ENCODE data around the gene LONP2. TPM values are rescaled to one million over a fixed set of nuclear protein-coding genes. Genes with fewer than 3 reads are reported as not detected.
A peak's percentile ranks its signal among the peaks of the same experiment; 100 is the strongest.

LONP2 gene
- polyA plus RNA-seq, 1 donor from 2014 or later: 38.6 TPM

DNA sequence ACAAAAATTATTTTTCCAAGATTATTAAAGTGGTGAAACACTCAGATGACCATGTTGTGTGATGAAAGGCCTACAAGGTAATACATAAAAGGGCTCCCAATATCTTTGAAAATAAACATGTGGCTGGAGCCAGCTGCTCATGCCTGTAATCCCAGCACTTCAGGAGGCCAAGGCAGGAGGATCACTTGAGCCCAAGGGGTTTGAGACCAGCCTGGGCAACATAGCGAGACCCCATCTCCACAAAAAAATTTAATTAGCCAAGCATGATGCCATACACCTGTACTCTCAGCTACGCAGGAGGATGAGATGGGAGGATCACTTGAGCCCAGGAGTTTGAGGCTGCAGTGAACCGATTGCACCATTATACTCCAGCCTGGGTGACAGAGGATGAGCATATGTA lies 114.3 kb downstream of the LONP2 start:
- Histone ChIP-seq H3K9me2 (ENCODE audit: insufficient read depth, low read length) (no peaks in the 10 kb centered on the region), H4K20me1 (ENCODE audit: insufficient read depth) (peaks cover 11% of the 10 kb centered on the region), H3K4me2 (ENCODE audit: low read length) (no peak overlapping the region), H3K79me2 (replicated peaks; ENCODE audit: insufficient read depth, low read length) (peaks cover 62% of the 10 kb centered on the region), H3K4me3 (ENCODE audit: low read length) (no peak overlapping the region), H3K36me3 (ENCODE audit: insufficient read depth, low read length) (peaks cover 12% of the 10 kb centered on the region), H3K27me3 (ENCODE audit: insufficient read depth, low read depth, low read length) (no peaks in the 10 kb centered on the region), H3F3A (ENCODE audit: insufficient read depth, low read length, poor library complexity, severe bottlenecking) (no peaks in the 10 kb centered on the region), H3K9me3 (ENCODE audit: low read length) (no peaks in the 10 kb centered on the region), H3K9ac (ENCODE audit: low read length) (no peak overlapping the region), H2AFZ (ENCODE audit: low read depth, low read length) (no peak overlapping the region), H3K27ac (ENCODE audit: low read length) (no peak overlapping the region)
- TF ChIP-seq, protein P1, sequence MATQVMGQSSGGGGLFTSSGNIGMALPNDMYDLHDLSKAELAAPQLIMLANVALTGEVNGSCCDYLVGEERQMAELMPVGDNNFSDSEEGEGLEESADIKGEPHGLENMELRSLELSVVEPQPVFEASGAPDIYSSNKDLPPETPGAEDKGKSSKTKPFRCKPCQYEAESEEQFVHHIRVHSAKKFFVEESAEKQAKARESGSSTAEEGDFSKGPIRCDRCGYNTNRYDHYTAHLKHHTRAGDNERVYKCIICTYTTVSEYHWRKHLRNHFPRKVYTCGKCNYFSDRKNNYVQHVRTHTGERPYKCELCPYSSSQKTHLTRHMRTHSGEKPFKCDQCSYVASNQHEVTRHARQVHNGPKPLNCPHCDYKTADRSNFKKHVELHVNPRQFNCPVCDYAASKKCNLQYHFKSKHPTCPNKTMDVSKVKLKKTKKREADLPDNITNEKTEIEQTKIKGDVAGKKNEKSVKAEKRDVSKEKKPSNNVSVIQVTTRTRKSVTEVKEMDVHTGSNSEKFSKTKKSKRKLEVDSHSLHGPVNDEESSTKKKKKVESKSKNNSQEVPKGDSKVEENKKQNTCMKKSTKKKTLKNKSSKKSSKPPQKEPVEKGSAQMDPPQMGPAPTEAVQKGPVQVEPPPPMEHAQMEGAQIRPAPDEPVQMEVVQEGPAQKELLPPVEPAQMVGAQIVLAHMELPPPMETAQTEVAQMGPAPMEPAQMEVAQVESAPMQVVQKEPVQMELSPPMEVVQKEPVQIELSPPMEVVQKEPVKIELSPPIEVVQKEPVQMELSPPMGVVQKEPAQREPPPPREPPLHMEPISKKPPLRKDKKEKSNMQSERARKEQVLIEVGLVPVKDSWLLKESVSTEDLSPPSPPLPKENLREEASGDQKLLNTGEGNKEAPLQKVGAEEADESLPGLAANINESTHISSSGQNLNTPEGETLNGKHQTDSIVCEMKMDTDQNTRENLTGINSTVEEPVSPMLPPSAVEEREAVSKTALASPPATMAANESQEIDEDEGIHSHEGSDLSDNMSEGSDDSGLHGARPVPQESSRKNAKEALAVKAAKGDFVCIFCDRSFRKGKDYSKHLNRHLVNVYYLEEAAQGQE (IDR thresholded peaks at IDR 0.05; ENCODE audit: borderline replicate concordance): no peak
- TF ChIP-seq POLR2AphosphoS5 (IDR thresholded peaks at IDR 0.05) (peak; percentile 0), SMC3 (conservative IDR thresholded peaks at IDR 0.05; ENCODE audit: poor library complexity) (no peak)
- TF ChIP-seq, protein P2, sequence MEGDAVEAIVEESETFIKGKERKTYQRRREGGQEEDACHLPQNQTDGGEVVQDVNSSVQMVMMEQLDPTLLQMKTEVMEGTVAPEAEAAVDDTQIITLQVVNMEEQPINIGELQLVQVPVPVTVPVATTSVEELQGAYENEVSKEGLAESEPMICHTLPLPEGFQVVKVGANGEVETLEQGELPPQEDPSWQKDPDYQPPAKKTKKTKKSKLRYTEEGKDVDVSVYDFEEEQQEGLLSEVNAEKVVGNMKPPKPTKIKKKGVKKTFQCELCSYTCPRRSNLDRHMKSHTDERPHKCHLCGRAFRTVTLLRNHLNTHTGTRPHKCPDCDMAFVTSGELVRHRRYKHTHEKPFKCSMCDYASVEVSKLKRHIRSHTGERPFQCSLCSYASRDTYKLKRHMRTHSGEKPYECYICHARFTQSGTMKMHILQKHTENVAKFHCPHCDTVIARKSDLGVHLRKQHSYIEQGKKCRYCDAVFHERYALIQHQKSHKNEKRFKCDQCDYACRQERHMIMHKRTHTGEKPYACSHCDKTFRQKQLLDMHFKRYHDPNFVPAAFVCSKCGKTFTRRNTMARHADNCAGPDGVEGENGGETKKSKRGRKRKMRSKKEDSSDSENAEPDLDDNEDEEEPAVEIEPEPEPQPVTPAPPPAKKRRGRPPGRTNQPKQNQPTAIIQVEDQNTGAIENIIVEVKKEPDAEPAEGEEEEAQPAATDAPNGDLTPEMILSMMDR (IDR thresholded peaks at IDR 0.05; ENCODE audit: poor library complexity, severe bottlenecking): no peak

DNA sequence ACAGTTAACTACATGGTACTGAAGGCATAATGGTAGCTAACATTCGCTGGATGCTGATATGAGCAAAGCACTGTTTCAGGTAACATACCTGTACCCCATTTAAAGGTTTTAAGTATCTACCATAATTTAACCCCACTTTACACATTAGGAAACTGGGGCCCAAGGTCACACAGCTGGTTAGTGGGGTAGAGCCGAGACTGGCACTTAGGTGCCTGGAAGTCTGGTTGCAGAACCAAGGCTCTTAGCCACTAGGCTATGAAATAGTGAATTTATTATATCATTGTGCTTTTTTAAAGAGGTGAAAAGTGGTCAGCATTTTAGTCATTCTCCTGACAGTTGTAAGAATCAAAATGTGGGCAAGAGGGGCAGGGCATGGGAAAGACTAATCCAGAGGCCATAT lies 115.9 kb downstream of the LONP2 start:
- H3K36me3 ChIP-seq (ENCODE audit: insufficient read depth, low read length): peaks cover 10% of the 10 kb centered on the region
- no peaks in the 10 kb centered on the region for H3F3A ChIP-seq (ENCODE audit: insufficient read depth, low read length, poor library complexity, severe bottlenecking)
- TF ChIP-seq MXI1 (conservative IDR thresholded peaks at IDR 0.05; ENCODE audit: poor library complexity, severe bottlenecking) (no peak), EP300 (conservative IDR thresholded peaks at IDR 0.05; ENCODE audit: poor library complexity, severe bottlenecking) (no peak), SMC3 (conservative IDR thresholded peaks at IDR 0.05; ENCODE audit: poor library complexity) (no peak), TAF1 (IDR thresholded peaks at IDR 0.05; ENCODE audit: low read depth) (no peak), RAD21 (conservative IDR thresholded peaks at IDR 0.05) (no peak)
- TF ChIP-seq, protein P1 (IDR thresholded peaks at IDR 0.05; ENCODE audit: borderline replicate concordance): no peak
- TF ChIP-seq, protein P2 (IDR thresholded peaks at IDR 0.05; ENCODE audit: poor library complexity, severe bottlenecking): no peak
- H3K27ac ChIP-seq (ENCODE audit: low read length): no peak overlapping the region
- peaks cover 18% of the 10 kb centered on the region for H4K20me1 ChIP-seq (ENCODE audit: insufficient read depth)
- H3K9me3 ChIP-seq (ENCODE audit: low read length): no peaks in the 10 kb centered on the region
- no peaks in the 10 kb centered on the region for H3K9me2 ChIP-seq (ENCODE audit: insufficient read depth, low read length)
- H3K4me3 ChIP-seq (ENCODE audit: low read length): no peak overlapping the region
- H3K9ac ChIP-seq (ENCODE audit: low read length): no peak overlapping the region
- no peak overlapping the region for H3K4me2 ChIP-seq (ENCODE audit: low read length)
- H2AFZ ChIP-seq (ENCODE audit: low read depth, low read length): no peak overlapping the region
- H3K27me3 ChIP-seq (ENCODE audit: insufficient read depth, low read depth, low read length): no peaks in the 10 kb centered on the region
- H3K79me2 ChIP-seq (replicated peaks; ENCODE audit: insufficient read depth, low read length): peaks cover 75% of the 10 kb centered on the region

Measured in neural cell (in vitro differentiated cells).